Measurements from ENCODE around the gene CYS1.

CYS1 gene

GRCh38 chr2:10079266-10079869 is 843 bp downstream of the CYS1 start:
- H3K27me3 ChIP-seq (replicated peaks; ENCODE audit: control insufficient read depth, insufficient read depth, low read length) = peaks cover 52% of the 10 kb centered on the region
- DNase-seq (ENCODE audit: low read depth) = peak; percentile 80

GRCh38 chr2:10078704-10079265 is 1.4 kb downstream of the CYS1 start:
- peak overlapping the region; percentile 74 for H3K4me3 ChIP-seq (ENCODE audit: low read length)
- peaks cover 7% of the 10 kb centered on the region for H3K4me1 ChIP-seq (ENCODE audit: control insufficient read depth, insufficient read depth, low read length)
- H3K36me3 ChIP-seq (ENCODE audit: control insufficient read depth, insufficient read depth, low read length, severe bottlenecking) = no peaks in the 10 kb centered on the region
- DNase-seq (ENCODE audit: low read depth) = no peak
- H3K27me3 ChIP-seq (replicated peaks; ENCODE audit: control insufficient read depth, insufficient read depth, low read length) = peaks cover 50% of the 10 kb centered on the region
- H3K9me3 ChIP-seq (ENCODE audit: control insufficient read depth, low read length) = no peaks in the 10 kb centered on the region
- H3K9ac ChIP-seq (ENCODE audit: low read length) = peak overlapping the region; percentile 2

More at GRCh38 chr2:10079266-10079869, 843 bp downstream of the CYS1 start:
- Histone ChIP-seq H3K9ac (ENCODE audit: low read length) (peak overlapping the region; percentile 2), H3K4me1 (ENCODE audit: control insufficient read depth, insufficient read depth, low read length) (peaks cover 7% of the 10 kb centered on the region), H3K4me3 (ENCODE audit: low read length) (peak overlapping the region; percentile 74), H3K9me3 (ENCODE audit: control insufficient read depth, low read length) (no peaks in the 10 kb centered on the region), H3K36me3 (ENCODE audit: control insufficient read depth, insufficient read depth, low read length, severe bottlenecking) (no peaks in the 10 kb centered on the region)

- Histone ChIP-seq H3K9ac (ENCODE audit: low read length) (no peak overlapping the region), H3K4me3 (ENCODE audit: low read length) (no peak overlapping the region), H3K9me3 (ENCODE audit: control insufficient read depth, low read length) (no peaks in the 10 kb centered on the region), H3K36me3 (ENCODE audit: control insufficient read depth, insufficient read depth, low read length, severe bottlenecking) (no peaks in the 10 kb centered on the region), H3K4me1 (ENCODE audit: control insufficient read depth, insufficient read depth, low read length) (peaks cover 7% of the 10 kb centered on the region), H3K27me3 (replicated peaks; ENCODE audit: control insufficient read depth, insufficient read depth, low read length) (peaks cover 50% of the 10 kb centered on the region)
- no peak for DNase-seq (ENCODE audit: low read depth)
Observed at GRCh38 chr2:10078001-10078400, 2.2 kb downstream of the CYS1 start.

GRCh38 chr2:10076988-10077527 is 3.2 kb downstream of the CYS1 start:
- H3K27me3 ChIP-seq (replicated peaks; ENCODE audit: control insufficient read depth, insufficient read depth, low read length) = peaks cover 47% of the 10 kb centered on the region
- peaks cover 7% of the 10 kb centered on the region for H3K4me1 ChIP-seq (ENCODE audit: control insufficient read depth, insufficient read depth, low read length)
- no peak for DNase-seq (ENCODE audit: low read depth)
- no peaks in the 10 kb centered on the region for H3K36me3 ChIP-seq (ENCODE audit: control insufficient read depth, insufficient read depth, low read length, severe bottlenecking)
- no peak overlapping the region for H3K4me3 ChIP-seq (ENCODE audit: low read length)
- H3K9ac ChIP-seq (ENCODE audit: low read length) = no peak overlapping the region
- no peaks in the 10 kb centered on the region for H3K9me3 ChIP-seq (ENCODE audit: control insufficient read depth, low read length)

- H3K9me3 ChIP-seq (ENCODE audit: control insufficient read depth, low read length) = no peaks in the 10 kb centered on the region
- H3K4me3 ChIP-seq (ENCODE audit: low read length) = no peak overlapping the region
- peaks cover 47% of the 10 kb centered on the region for H3K27me3 ChIP-seq (replicated peaks; ENCODE audit: control insufficient read depth, insufficient read depth, low read length)
- no peak overlapping the region for H3K9ac ChIP-seq (ENCODE audit: low read length)
- no peak for DNase-seq (ENCODE audit: low read depth)
- H3K4me1 ChIP-seq (ENCODE audit: control insufficient read depth, insufficient read depth, low read length) = peaks cover 7% of the 10 kb centered on the region
- no peaks in the 10 kb centered on the region for H3K36me3 ChIP-seq (ENCODE audit: control insufficient read depth, insufficient read depth, low read length, severe bottlenecking)
Observed at GRCh38 chr2:10076511-10076910, 3.7 kb downstream of the CYS1 start.

- no peaks in the 10 kb centered on the region for H3K36me3 ChIP-seq (ENCODE audit: control insufficient read depth, insufficient read depth, low read length, severe bottlenecking)
- H3K9me3 ChIP-seq (ENCODE audit: control insufficient read depth, low read length) = no peaks in the 10 kb centered on the region
- H3K27me3 ChIP-seq (replicated peaks; ENCODE audit: control insufficient read depth, insufficient read depth, low read length) = peaks cover 47% of the 10 kb centered on the region
- no peak overlapping the region for H3K9ac ChIP-seq (ENCODE audit: low read length)
- no peak overlapping the region for H3K4me3 ChIP-seq (ENCODE audit: low read length)
- no peak for DNase-seq (ENCODE audit: low read depth)
- peaks cover 7% of the 10 kb centered on the region for H3K4me1 ChIP-seq (ENCODE audit: control insufficient read depth, insufficient read depth, low read length)
Observed at GRCh38 chr2:10075571-10076209, 4.5 kb downstream of the CYS1 start.

GRCh38 chr2:10075101-10075500 is 5.1 kb downstream of the CYS1 start:
- H3K9me3 ChIP-seq (ENCODE audit: control insufficient read depth, low read length) = no peaks in the 10 kb centered on the region
- H3K4me1 ChIP-seq (ENCODE audit: control insufficient read depth, insufficient read depth, low read length) = peaks cover 7% of the 10 kb centered on the region
- no peak overlapping the region for H3K4me3 ChIP-seq (ENCODE audit: low read length)
- no peak for DNase-seq (ENCODE audit: low read depth)
- peaks cover 47% of the 10 kb centered on the region for H3K27me3 ChIP-seq (replicated peaks; ENCODE audit: control insufficient read depth, insufficient read depth, low read length)
- H3K36me3 ChIP-seq (ENCODE audit: control insufficient read depth, insufficient read depth, low read length, severe bottlenecking) = no peaks in the 10 kb centered on the region
- H3K9ac ChIP-seq (ENCODE audit: low read length) = no peak overlapping the region

- peaks cover under 1% of the 10 kb centered on the region for H3K4me1 ChIP-seq (ENCODE audit: control insufficient read depth, insufficient read depth, low read length)
- no peak overlapping the region for H3K4me3 ChIP-seq (ENCODE audit: low read length)
- no peaks in the 10 kb centered on the region for H3K9me3 ChIP-seq (ENCODE audit: control insufficient read depth, low read length)
- no peaks in the 10 kb centered on the region for H3K36me3 ChIP-seq (ENCODE audit: control insufficient read depth, insufficient read depth, low read length, severe bottlenecking)
- no peak for DNase-seq (ENCODE audit: low read depth)
- H3K9ac ChIP-seq (ENCODE audit: low read length) = no peak overlapping the region
- peaks cover 46% of the 10 kb centered on the region for H3K27me3 ChIP-seq (replicated peaks; ENCODE audit: control insufficient read depth, insufficient read depth, low read length)
Observed at GRCh38 chr2:10073706-10074105, 6.5 kb downstream of the CYS1 start.

GRCh38 chr2:10072656-10073480 is 7.3 kb downstream of the CYS1 start:
- Histone ChIP-seq H3K27me3 (replicated peaks; ENCODE audit: control insufficient read depth, insufficient read depth, low read length) (peaks cover 38% of the 10 kb centered on the region), H3K4me1 (ENCODE audit: control insufficient read depth, insufficient read depth, low read length) (no peaks in the 10 kb centered on the region), H3K9me3 (ENCODE audit: control insufficient read depth, low read length) (peaks cover 6% of the 10 kb centered on the region), H3K4me3 (ENCODE audit: low read length) (no peak overlapping the region), H3K9ac (ENCODE audit: low read length) (no peak overlapping the region), H3K36me3 (ENCODE audit: control insufficient read depth, insufficient read depth, low read length, severe bottlenecking) (no peaks in the 10 kb centered on the region)
- DNase-seq (ENCODE audit: low read depth) = peak; percentile 92

- Histone ChIP-seq H3K4me1 (ENCODE audit: control insufficient read depth, insufficient read depth, low read length) (no peaks in the 10 kb centered on the region), H3K9me3 (ENCODE audit: control insufficient read depth, low read length) (peaks cover 11% of the 10 kb centered on the region), H3K9ac (ENCODE audit: low read length) (no peak overlapping the region), H3K27me3 (replicated peaks; ENCODE audit: control insufficient read depth, insufficient read depth, low read length) (peaks cover 27% of the 10 kb centered on the region), H3K4me3 (ENCODE audit: low read length) (no peak overlapping the region), H3K36me3 (ENCODE audit: control insufficient read depth, insufficient read depth, low read length, severe bottlenecking) (no peaks in the 10 kb centered on the region)
- DNase-seq (ENCODE audit: low read depth) = no peak
Observed at GRCh38 chr2:10071595-10071994, 8.6 kb downstream of the CYS1 start.

GRCh38 chr2:10071176-10071575 is 9.0 kb downstream of the CYS1 start:
- H3K4me3 ChIP-seq (ENCODE audit: low read length) = no peak overlapping the region
- H3K9ac ChIP-seq (ENCODE audit: low read length) = no peak overlapping the region
- H3K9me3 ChIP-seq (ENCODE audit: control insufficient read depth, low read length) = peaks cover 11% of the 10 kb centered on the region
- H3K4me1 ChIP-seq (ENCODE audit: control insufficient read depth, insufficient read depth, low read length) = no peaks in the 10 kb centered on the region
- DNase-seq (ENCODE audit: low read depth) = no peak
- H3K27me3 ChIP-seq (replicated peaks; ENCODE audit: control insufficient read depth, insufficient read depth, low read length) = peaks cover 22% of the 10 kb centered on the region
- no peaks in the 10 kb centered on the region for H3K36me3 ChIP-seq (ENCODE audit: control insufficient read depth, insufficient read depth, low read length, severe bottlenecking)

All from adipocyte (in vitro differentiated cells).